IMR-90 (cell line): ENCODE results near the gene DOCK4. TPM values are rescaled to one million over a fixed set of nuclear protein-coding genes. Genes with fewer than 3 reads are reported as not detected.

Experiments
- ATAC-seq: fragments of 200-7000 bp; cut with Tn5 transposase; 2 replicates; pipeline ENCODE4 v1.9.1; 2020; ENCODE audit warnings: low read depth, mild to moderate bottlenecking, moderate library complexity
- BruUV-seq: library from RNA; stranded (reverse); fragments of 400-500 nt; replicated peaks from 2 replicates; lab custom pipeline; 2021; lab: Mats Ljungman, UMichigan
- CTCF ChIA-PET: fragments of 300-600 bp; formaldehyde crosslinking; extraction: SDS; loops from one replicate; lab custom pipeline; 2021; ENCODE audit warnings: antibody characterized with exemption; lab: Yijun Ruan, JAX
- POLR2A ChIA-PET: fragments of 300-600 bp; sonication (Branson Sonifier 250); formaldehyde crosslinking; loops from one replicate; lab custom pipeline; 2022; ENCODE audit warnings: antibody characterized with exemption; ENCODE audit not compliant: unreplicated experiment; lab: Charles Lee
- DNase-seq: peaks from one replicate; pipeline ENCODE4 v3.0.0; 2013
- H2AFZ ChIP-seq: replicated peaks from 2 replicates; pipeline ENCODE3; 2013; ENCODE audit warnings: low read length, mild to moderate bottlenecking; ENCODE audit not compliant: poor library complexity
- H2AK5ac ChIP-seq: 2 replicates; pipeline ENCODE4 v1.6.1; 2013; ENCODE audit warnings: low read depth, low read length, inconsistent platforms
- H2AK9ac ChIP-seq: replicated peaks from 2 replicates; pipeline ENCODE3; 2013; ENCODE audit warnings: mild to moderate bottlenecking, low read depth, low read length, moderate library complexity; ENCODE audit not compliant: poor library complexity
- H2BK120ac ChIP-seq: 2 replicates; pipeline ENCODE4 v1.6.1; 2013; ENCODE audit warnings: low read depth, low read length, inconsistent platforms
- H2BK15ac ChIP-seq: 3 replicates; pipeline ENCODE4 v1.6.1; 2013; ENCODE audit warnings: low read depth, low read length, inconsistent platforms
- H2BK20ac ChIP-seq: 2 replicates; pipeline ENCODE4 v1.6.1; 2013; ENCODE audit warnings: low read depth, mild to moderate bottlenecking, inconsistent platforms, low read length, moderate library complexity
- H2BK5ac ChIP-seq: 2 replicates; pipeline ENCODE4 v1.6.1; 2013; ENCODE audit warnings: mild to moderate bottlenecking, low read depth, low read length, inconsistent platforms; ENCODE audit not compliant: poor library complexity, severe bottlenecking
- H3K14ac ChIP-seq: replicated peaks from 2 replicates; pipeline ENCODE4 v1.6.1; 2013; ENCODE audit warnings: low read depth, low read length, inconsistent platforms
- H3K18ac ChIP-seq: 2 replicates; pipeline ENCODE4 v1.6.1; 2013; ENCODE audit warnings: low read depth, low read length, control low read depth
- H3K23ac ChIP-seq: 2 replicates; pipeline ENCODE4 v1.6.1; 2013; ENCODE audit warnings: low read depth, low read length, inconsistent platforms
- H3K27ac ChIP-seq: 2 replicates; pipeline ENCODE4 v1.5.1; 2013; ENCODE audit warnings: mild to moderate bottlenecking, control low read depth, low read length; ENCODE audit not compliant: insufficient read depth
- H3K27me3 ChIP-seq: 2 replicates; pipeline ENCODE4 v1.6.1; 2013; ENCODE audit warnings: low read length; ENCODE audit not compliant: control insufficient read depth, insufficient read depth
- H3K36me3 ChIP-seq: 2 replicates; pipeline ENCODE4 v1.6.1; 2013; ENCODE audit warnings: low read length, mixed read lengths; ENCODE audit not compliant: control insufficient read depth, insufficient read depth
- H3K4ac ChIP-seq: 2 replicates; pipeline ENCODE4 v1.6.1; 2013; ENCODE audit warnings: low read depth, low read length, inconsistent platforms
- H3K4me1 ChIP-seq: 2 replicates; pipeline ENCODE4 v1.6.1; 2013; ENCODE audit warnings: low read length, mixed read lengths; ENCODE audit not compliant: control insufficient read depth, insufficient read depth
- H3K4me2 ChIP-seq: 2 replicates; pipeline ENCODE4 v1.6.1; 2013; ENCODE audit warnings: low read depth, mild to moderate bottlenecking, control low read depth, low read length, moderate library complexity
- H3K4me3 ChIP-seq: 2 replicates; pipeline ENCODE4 v1.5.1; 2013; ENCODE audit warnings: low read depth, mild to moderate bottlenecking, control low read depth, low read length, moderate library complexity; ENCODE audit not compliant: insufficient read depth
- H3K56ac ChIP-seq: 2 replicates; pipeline ENCODE4 v1.6.1; 2013; ENCODE audit warnings: low read length, inconsistent platforms; ENCODE audit not compliant: insufficient read depth; ENCODE audit errors: extremely low read depth
- H3K79me1 ChIP-seq, 2 experiments: 2 replicates each; pipeline ENCODE4 v1.6.1; 2013; ENCODE audit warnings: low read length in 2 of 2, inconsistent platforms in 1 of 2, low read depth in 1 of 2
- H3K9ac ChIP-seq: 2 replicates; pipeline ENCODE4 v1.6.1; 2013; ENCODE audit warnings: low read depth, low read length, control low read depth
- H3K9me1 ChIP-seq: 2 replicates; pipeline ENCODE4 v1.6.1; 2013; ENCODE audit warnings: low read length, inconsistent platforms; ENCODE audit not compliant: insufficient read depth
- H3K9me3 ChIP-seq: 2 replicates; pipeline ENCODE4 v1.6.1; 2013; ENCODE audit warnings: low read length; ENCODE audit not compliant: control insufficient read depth, insufficient read depth
- H4K20me1 ChIP-seq: 2 replicates; pipeline ENCODE4 v1.6.1; 2013; ENCODE audit warnings: low read length, inconsistent platforms; ENCODE audit not compliant: insufficient read depth
- H4K5ac ChIP-seq: 2 replicates; pipeline ENCODE4 v1.6.1; 2013; ENCODE audit warnings: mild to moderate bottlenecking, low read depth, low read length, control low read depth
- H4K8ac ChIP-seq, 2 experiments: 2 replicates each; pipeline ENCODE4 v1.6.1; 2013; ENCODE audit warnings: low read depth in 2 of 2, low read length in 2 of 2, control low read depth in 1 of 2, inconsistent platforms in 1 of 2
- H4K91ac ChIP-seq: 2 replicates; pipeline ENCODE4 v1.6.1; 2013; ENCODE audit warnings: low read depth, low read length, inconsistent platforms; ENCODE audit not compliant: insufficient read depth
- BHLHE40 ChIP-seq: fragments of 150-350 bp; IDR thresholded peaks from 2 replicates; pipeline ENCODE4 v1.6.1; 2016; ENCODE audit warnings: mild to moderate bottlenecking, low read depth, low read length
- RCOR1 ChIP-seq: IDR thresholded peaks from 2 replicates; pipeline ENCODE4 v1.6.1; 2012; ENCODE audit warnings: mild to moderate bottlenecking, low read length, improper control_type of control experiment; ENCODE audit not compliant: insufficient replicate concordance
- WGBS, 2 experiments: methylation state at CpG; one replicate each; pipeline versions ENCODE4 v1.1.5 to v1.1.7; 2013; ENCODE audit warnings: missing lambda C conversion rate in 2 of 2; ENCODE audit not compliant: insufficient read length in 1 of 2; ENCODE audit errors: extremely low coverage in 2 of 2; 5-methylcytosine and 5-hydroxymethylcytosine counted together
- dilution Hi-C: fragments of 300-500 bp; cut with HindIII; formaldehyde crosslinking; loops from one replicate; pipeline ENCODE4 v1.14.3; 2018; ENCODE audit warnings: low sequenced_read_pairs; ENCODE audit not compliant: unreplicated experiment
- in situ Hi-C: fragments of 300-500 bp; cut with MboI; formaldehyde crosslinking; loops from 3 replicates; pipeline ENCODE4 v1.14.3; 2019; ENCODE audit warnings: low sequenced_read_pairs, inconsistent platforms, mixed read lengths
- intact Hi-C: fragments of 100-400 bp; cut with micrococcal nuclease; formaldehyde crosslinking; loops from 2 replicates; pipeline ENCODE4 v1.10.0; 2022
- polyA plus RNA-seq, 3 experiments: library from polyadenylated mRNA; depleted of rRNA; stranded (reverse); fragments of >200 nt; gene quantifications; 2 replicates each; pipeline ENCODE4 v1.2.3, GENCODE V29; 2012; ENCODE audit warnings: low replicate concordance in 1 of 3
- total RNA-seq: library from RNA; depleted of rRNA; stranded (reverse); fragments of >200 nt; gene quantifications from 2 replicates; pipeline ENCODE4 v1.2.3, GENCODE V29; 2012

The DOCK4 gene
- total and polyA plus RNA-seq, 2 of the 4 experiments (the other 2 are of a cell fraction) = 4.4 to 12.2 TPM

DNA sequence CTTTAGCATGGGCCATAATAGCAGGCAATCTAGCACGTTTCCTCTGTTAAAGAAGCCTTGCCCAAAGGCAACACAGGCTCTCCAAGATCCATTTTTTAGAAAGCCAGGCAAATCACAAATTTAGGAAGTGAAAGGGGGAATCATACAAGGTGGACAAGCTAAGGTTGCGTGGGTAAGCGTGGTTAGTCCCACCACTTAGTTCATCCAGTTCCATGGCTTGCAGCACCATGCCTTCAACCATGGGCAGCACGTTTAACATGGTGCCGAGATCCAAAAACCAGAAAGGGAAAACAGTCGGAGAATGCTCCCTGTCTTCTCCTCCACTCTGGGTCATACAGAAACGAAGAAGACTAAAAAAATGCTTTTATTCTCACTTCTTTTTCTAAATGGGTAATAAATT, 409.5 kb downstream of the DOCK4 start:
- Histone ChIP-seq H3K4me1 (no peaks in the 10 kb centered on the region), H4K91ac (no peak overlapping the region), H4K20me1 (no peaks in the 10 kb centered on the region), H2AFZ (no peak overlapping the region), H3K56ac (no peak overlapping the region), H3K18ac (no peak overlapping the region), H3K4me3 (no peak overlapping the region), H3K79me1 (no peaks in the 10 kb centered on the region), H2BK20ac (no peak overlapping the region), H2BK120ac (no peak overlapping the region), H2BK5ac (no peak overlapping the region), H3K9me3 (peaks cover 31% of the 10 kb centered on the region), H3K4ac (no peak overlapping the region), H3K27ac (no peak overlapping the region), H3K27me3 (no peaks in the 10 kb centered on the region), H3K36me3 (peaks cover 3% of the 10 kb centered on the region; the same call in 1 of the 2 replicates), H4K5ac (no peak overlapping the region), H4K8ac (no peak overlapping the region), H3K14ac (no peak overlapping the region), H2AK9ac (no peak overlapping the region), H2BK15ac (no peak overlapping the region), H3K9ac (no peak overlapping the region), H3K9me1 (no peaks in the 10 kb centered on the region), H3K23ac (no peak overlapping the region), H3K4me2 (no peak overlapping the region), H2AK5ac (no peak overlapping the region)
- BruUV-seq = no TSS peak
- in situ Hi-C loops = no loop called here
- intact Hi-C loops = no loop called here
- WGBS, 2 experiments = no CpG with 5 or more reads among the region's 7 CpGs
- no peak for TF ChIP-seq BHLHE40
- peak; percentile 31 for TF ChIP-seq RCOR1
- DNase-seq (peak; percentile 4), ATAC-seq (no peak)
- CTCF ChIA-PET = no interaction called here
- POLR2A ChIA-PET = no interaction called here
- dilution Hi-C loops = no loop called here
